Fibroblast of lung (primary cell): Measurements from ENCODE around the gene UTY. TPM values are rescaled to one million over a fixed set of nuclear protein-coding genes. Genes with fewer than 3 reads are reported as not detected.

ENCODE experiments used
- DNase-seq, 2 donors: peaks; one replicate each; pipeline versions ENCODE4 v3.0.0 to v3.0.0-alpha.2; 2010; ENCODE audit warnings: low read depth in 2 of 2
- H2AFZ ChIP-seq: 2 replicates; pipeline ENCODE4 v1.5.1; 2012; ENCODE audit warnings: low read length, control low read depth, inconsistent platforms
- H3K27ac ChIP-seq: 2 replicates; pipeline ENCODE4 v1.5.1; 2011; ENCODE audit warnings: low read length, control low read depth; ENCODE audit not compliant: insufficient read depth
- H3K27me3 ChIP-seq: 2 replicates; pipeline ENCODE4 v1.5.1; 2011; ENCODE audit warnings: mild to moderate bottlenecking, low read length; ENCODE audit not compliant: control insufficient read depth, insufficient read depth
- H3K36me3 ChIP-seq: 2 replicates; pipeline ENCODE4 v1.5.1; 2011; ENCODE audit warnings: low read length; ENCODE audit not compliant: control insufficient read depth, insufficient read depth
- H3K4me1 ChIP-seq: 2 replicates; pipeline ENCODE4 v1.5.1; 2011; ENCODE audit warnings: low read length; ENCODE audit not compliant: control insufficient read depth, insufficient read depth; ENCODE audit errors: extremely low read depth
- H3K4me2 ChIP-seq: 2 replicates; pipeline ENCODE4 v1.5.1; 2011; ENCODE audit warnings: low read length, control low read depth; ENCODE audit not compliant: insufficient read depth; ENCODE audit errors: extremely low read depth
- H3K4me3 ChIP-seq, 4 experiments: fragments of 200-600 bp in 1 of 4; sonication (generic) in 1 of 4; replicated peaks in 1 of 4; 2 replicates each; pipeline ENCODE4 v1.5.1; 2011 to 2016; ENCODE audit warnings: low read length in 4 of 4, low read depth in 3 of 4, mild to moderate bottlenecking in 3 of 4, control low read depth in 2 of 4, inconsistent platforms in 1 of 4, mixed read lengths in 1 of 4; ENCODE audit not compliant: insufficient read depth in 1 of 4; ENCODE audit errors: control extremely low read depth in 1 of 4
- H3K79me2 ChIP-seq: 2 replicates; pipeline ENCODE4 v1.5.1; 2012; ENCODE audit warnings: mild to moderate bottlenecking, low read length, inconsistent platforms; ENCODE audit not compliant: control insufficient read depth, insufficient read depth
- H3K9ac ChIP-seq: 2 replicates; pipeline ENCODE4 v1.5.1; 2011; ENCODE audit warnings: mild to moderate bottlenecking, low read length, control low read depth; ENCODE audit not compliant: insufficient read depth
- H3K9me3 ChIP-seq: 2 replicates; pipeline ENCODE4 v1.5.1; 2012; ENCODE audit warnings: low read depth, low read length; ENCODE audit not compliant: control insufficient read depth, insufficient read depth
- H4K20me1 ChIP-seq: 2 replicates; pipeline ENCODE4 v1.5.1; 2011; ENCODE audit warnings: low read length; ENCODE audit not compliant: control insufficient read depth, insufficient read depth; ENCODE audit errors: extremely low read depth
- CTCF ChIP-seq, 2 donors: IDR thresholded peaks in 1 of 2; conservative IDR thresholded peaks in 1 of 2; 1 replicate in 1 of 2; 2 replicates in 1 of 2; pipeline ENCODE4 v1.5.1; 2011 to 2012; ENCODE audit warnings: low read length in 2 of 2, control low read depth in 1 of 2, inconsistent platforms in 1 of 2, low read depth in 1 of 2, mild to moderate bottlenecking in 1 of 2
- EZH2 ChIP-seq: IDR thresholded peaks from 2 replicates; pipeline ENCODE4 v1.5.1; 2012; ENCODE audit warnings: low read length, control low read depth, mild to moderate bottlenecking; ENCODE audit errors: missing control alignments
- polyA plus RNA-seq, 2 donors: library from polyadenylated mRNA; depleted of rRNA in 1 of 2; stranded (reverse) in 1 of 2; unstranded in 1 of 2; fragments of >200 nt; gene quantifications; 2 replicates each; pipeline ENCODE4 v1.2.1, GENCODE V29; 2011 to 2012; ENCODE audit warnings: missing spikeins in 1 of 2
- total RNA-seq: library from RNA; depleted of rRNA; stranded (reverse); fragments of >200 nt; gene quantifications from 2 replicates; pipeline ENCODE4 v1.2.1, GENCODE V29; 2014

Gene UTY
- total and polyA plus RNA-seq, 2 donors (not counting 1 experiment from before 2014, with no cell fraction given) = 7.7 TPM; not detected in 1

DNA sequence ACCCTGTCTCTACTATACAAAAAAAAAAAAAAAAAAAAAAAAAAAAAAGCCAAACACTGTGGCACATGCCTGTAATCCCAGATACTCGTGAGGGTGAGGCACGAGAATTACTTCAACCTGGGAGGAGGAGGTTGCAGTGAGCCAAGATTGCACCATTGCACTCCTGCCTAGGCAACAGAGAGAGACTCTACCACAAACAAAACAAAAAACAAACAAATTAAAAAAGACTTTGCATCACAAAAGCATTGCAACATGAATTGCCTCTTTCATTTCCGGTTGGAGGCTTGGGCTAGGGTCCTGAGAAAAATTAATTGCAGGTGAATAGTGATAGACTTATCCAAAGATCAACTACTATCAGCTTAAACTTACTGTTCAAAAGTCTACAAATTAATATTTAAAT lies 180.4 kb downstream of the UTY start:
- H3K4me2 ChIP-seq = no peak overlapping the region
- no peak for TF ChIP-seq EZH2
- TF ChIP-seq CTCF (conservative IDR thresholded peaks at IDR 0.05 in 1 of 2, IDR thresholded peaks at IDR 0.05 in 1 of 2; ENCODE audit: low read depth in 1 of 2, low read length in 2 of 2) = no peak
- no peak overlapping the region for H3K9ac ChIP-seq
- no peaks in the 10 kb centered on the region for H3K4me1 ChIP-seq
- no peaks in the 10 kb centered on the region for H3K79me2 ChIP-seq
- no peaks in the 10 kb centered on the region for H3K36me3 ChIP-seq
- no peak overlapping the region for H3K4me3 ChIP-seq
- H4K20me1 ChIP-seq = no peaks in the 10 kb centered on the region
- no peaks in the 10 kb centered on the region for H3K9me3 ChIP-seq
- no peaks in the 10 kb centered on the region for H3K27me3 ChIP-seq
- DNase-seq = no peak
- no peak overlapping the region for H3K27ac ChIP-seq
- no peak overlapping the region for H2AFZ ChIP-seq

- H3K36me3 ChIP-seq = no peaks in the 10 kb centered on the region
- H3K4me2 ChIP-seq = no peak overlapping the region
- no peaks in the 10 kb centered on the region for H3K4me1 ChIP-seq
- H3K4me3 ChIP-seq = no peak overlapping the region
- H3K79me2 ChIP-seq = no peaks in the 10 kb centered on the region
- H4K20me1 ChIP-seq = no peaks in the 10 kb centered on the region
- no peak overlapping the region for H3K27ac ChIP-seq
- no peaks in the 10 kb centered on the region for H3K27me3 ChIP-seq
- no peak overlapping the region for H3K9ac ChIP-seq
- TF ChIP-seq CTCF (conservative IDR thresholded peaks at IDR 0.05 in 1 of 2, IDR thresholded peaks at IDR 0.05 in 1 of 2; ENCODE audit: low read depth in 1 of 2, low read length in 2 of 2) (no peak), EZH2 (no peak)
- DNase-seq = no peak
- no peak overlapping the region for H2AFZ ChIP-seq
- H3K9me3 ChIP-seq = no peaks in the 10 kb centered on the region
Observed at GRCh38 chrY:13296176-13296890, 183.5 kb downstream of the UTY start.

DNA sequence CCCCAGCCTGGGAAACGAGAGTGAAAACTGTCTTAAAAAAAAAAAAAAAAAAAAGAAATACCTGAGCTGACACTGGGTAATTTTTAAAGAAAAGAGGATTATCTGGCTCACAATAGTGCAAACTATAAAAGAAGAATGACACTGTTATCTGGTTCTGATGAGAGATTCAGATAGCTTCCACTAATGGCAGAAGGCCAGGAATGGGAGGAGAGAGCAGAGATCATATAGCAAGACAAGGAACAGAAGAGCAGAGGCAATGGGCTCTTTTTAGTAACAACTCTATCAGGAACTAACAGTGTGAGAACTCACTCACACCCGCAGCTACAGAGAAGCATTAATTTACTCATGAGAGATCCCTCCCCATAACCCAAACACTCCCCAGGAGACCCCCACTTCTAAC lies 184.8 kb downstream of the UTY start:
- Histone ChIP-seq H3K4me1 (no peaks in the 10 kb centered on the region), H3K79me2 (no peaks in the 10 kb centered on the region), H3K27ac (no peak overlapping the region), H3K4me3 (no peak overlapping the region), H3K36me3 (no peaks in the 10 kb centered on the region), H3K9ac (no peak overlapping the region), H4K20me1 (no peaks in the 10 kb centered on the region), H3K4me2 (no peak overlapping the region), H2AFZ (no peak overlapping the region), H3K9me3 (no peaks in the 10 kb centered on the region), H3K27me3 (no peaks in the 10 kb centered on the region)
- TF ChIP-seq EZH2 = no peak
- DNase-seq = no peak
